CD4-positive, alpha-beta memory T cell (primary cell): Measurements from ENCODE around the gene ANAPC5. TPM values are rescaled to one million over a fixed set of nuclear protein-coding genes. Genes with fewer than 3 reads are reported as not detected.

ENCODE experiments used
- CTCF ChIA-PET: fragments of 350-600 bp; sonication (Branson Sonifier 250); formaldehyde crosslinking; loops from one replicate; lab custom pipeline; 2021; ENCODE audit warnings: inconsistent platforms; ENCODE audit not compliant: partially characterized antibody; lab: Charles Lee
- POLR2A ChIA-PET: fragments of 350-600 bp; sonication (Branson Sonifier 250); formaldehyde crosslinking; loops from one replicate; lab custom pipeline; 2021; ENCODE audit not compliant: partially characterized antibody; lab: Charles Lee
- DNase-seq, 5 donors: peaks; one replicate each; pipeline versions ENCODE4 v3.0.0 to v3.0.0-alpha.2; 2020 to 2022; ENCODE audit warnings: mixed read lengths in 1 of 5
- H3K27ac ChIP-seq: one replicate; pipeline ENCODE4 v1.7.0; 2013; ENCODE audit warnings: low read depth, low read length
- H3K27me3 ChIP-seq: 2 replicates; pipeline ENCODE4 v1.7.0; 2013; ENCODE audit warnings: mild to moderate bottlenecking, low read length, moderate library complexity; ENCODE audit not compliant: insufficient read depth
- H3K36me3 ChIP-seq: 2 replicates; pipeline ENCODE4 v1.7.0; 2013; ENCODE audit warnings: mild to moderate bottlenecking, low read length, moderate library complexity; ENCODE audit not compliant: insufficient read depth
- H3K4me1 ChIP-seq: 2 replicates; pipeline ENCODE4 v1.7.0; 2013; ENCODE audit warnings: mild to moderate bottlenecking, low read length, moderate library complexity; ENCODE audit not compliant: insufficient read depth
- H3K4me3 ChIP-seq, 2 donors: one replicate each; pipeline ENCODE4 v1.7.0; 2013; ENCODE audit warnings: low read length in 2 of 2, mild to moderate bottlenecking in 1 of 2
- H3K9me3 ChIP-seq, 2 donors: one replicate each; pipeline ENCODE4 v1.7.0; 2013; ENCODE audit warnings: low read length in 2 of 2, control low read depth in 1 of 2; ENCODE audit not compliant: control insufficient read depth in 1 of 2
- H3K27ac Mint-ChIP-seq, 7 donors: one replicate each; pipeline ENCODE4 v1.8.0; 2020 to 2021; ENCODE audit warnings: mixed read lengths in 7 of 7, mild to moderate bottlenecking in 6 of 7, inconsistent platforms in 3 of 7, moderate library complexity in 3 of 7
- H3K27me3 Mint-ChIP-seq, 2 donors: one replicate each; pipeline ENCODE4 v1.8.0; 2020 to 2021; ENCODE audit warnings: mixed read lengths in 2 of 2
- H3K36me3 Mint-ChIP-seq, 2 donors: one replicate each; pipeline ENCODE4 v1.8.0; 2020 to 2021; ENCODE audit warnings: mixed read lengths in 2 of 2, inconsistent platforms in 1 of 2, mild to moderate bottlenecking in 1 of 2
- H3K4me1 Mint-ChIP-seq, 4 donors: one replicate each; pipeline ENCODE4 v1.8.0; 2020 to 2021; ENCODE audit warnings: mixed read lengths in 4 of 4, mild to moderate bottlenecking in 1 of 4
- H3K4me3 Mint-ChIP-seq, 8 donors: one replicate each; pipeline ENCODE4 v1.8.0; 2020 to 2021; ENCODE audit warnings: mixed read lengths in 8 of 8, mild to moderate bottlenecking in 7 of 8, moderate library complexity in 6 of 8, inconsistent platforms in 3 of 8
- H3K9me3 Mint-ChIP-seq, 8 donors: one replicate each; pipeline ENCODE4 v1.8.0; 2020 to 2021; ENCODE audit warnings: mixed read lengths in 8 of 8, mild to moderate bottlenecking in 5 of 8, inconsistent platforms in 3 of 8, moderate library complexity in 1 of 8
- intact Hi-C: fragments of 100-400 bp; cut with micrococcal nuclease; formaldehyde crosslinking; loops from one replicate; pipeline ENCODE4 v1.15.1; 2023
- polyA plus RNA-seq, 2 donors: library from polyadenylated mRNA; unstranded; fragments of 300-500 nt; fragmentation: Illumina TruSeq; gene quantifications; one replicate each; pipeline ENCODE4 v1.2.3, GENCODE V29; 2021
- total RNA-seq, 2 experiments: library from RNA; stranded (reverse); gene quantifications; one replicate each; pipeline ENCODE4 v1.2.3, GENCODE V29; 2021

Gene ANAPC5
- total and polyA plus RNA-seq, 4 experiments from 2014 or later, result 142 to 231 (median 143) TPM

- peaks cover 0 to 5% (median 3%) of the 10 kb centered on the region in 4 donors for H3K4me1 Mint-ChIP-seq
- Histone ChIP-seq H3K4me3 (no peak overlapping the region), H3K4me1 (no peaks in the 10 kb centered on the region), H3K27ac (no peak overlapping the region), H3K27me3 (no peaks in the 10 kb centered on the region), H3K9me3 (no peaks in the 10 kb centered on the region), H3K36me3 (peaks cover 5% of the 10 kb centered on the region)
- H3K27ac Mint-ChIP-seq, result no peak overlapping the region
- CTCF ChIA-PET, result no interaction called here
- peaks cover 0 to 2% (median 0%) of the 10 kb centered on the region in 8 donors for H3K9me3 Mint-ChIP-seq
- H3K27me3 Mint-ChIP-seq, result no peaks in the 10 kb centered on the region
- H3K4me3 Mint-ChIP-seq, result no peak overlapping the region
- H3K36me3 Mint-ChIP-seq, result peaks cover 24 to 30% of the 10 kb centered on the region in 2 donors
- POLR2A ChIA-PET, result no interaction called here
- DNase-seq, result no peak
- intact Hi-C loops, result no loop called here
These were observed 78.0 kb downstream of the ANAPC5 start for GRCh38 chr12:121274036-121274763.

DNA sequence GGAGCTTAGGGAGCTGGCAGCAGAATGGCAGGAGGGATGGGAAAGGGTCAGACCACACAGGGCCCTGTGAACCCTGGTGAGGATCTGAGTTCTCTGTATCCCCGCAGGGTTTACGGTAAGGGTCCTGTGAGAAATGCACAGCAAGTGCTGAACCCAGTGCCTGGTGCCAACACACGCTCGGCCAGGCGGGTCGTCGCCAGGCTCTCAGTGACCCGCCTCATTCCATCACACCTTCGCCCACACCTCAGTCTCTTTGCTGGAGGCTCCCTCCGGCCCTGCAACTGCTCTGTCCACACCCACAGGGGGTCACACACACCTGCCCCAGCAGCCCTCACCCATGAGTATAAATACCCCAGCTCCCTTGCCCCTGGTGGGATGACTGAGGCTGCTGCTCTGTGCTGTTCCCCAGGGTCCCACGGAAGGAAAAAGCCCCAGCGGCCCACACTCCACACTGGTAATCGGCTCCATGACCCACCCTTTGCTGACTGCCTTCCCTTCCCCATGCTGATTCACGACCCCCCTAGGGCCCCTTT is 78.8 kb downstream of the ANAPC5 start:
- no peak overlapping the region for H3K27ac ChIP-seq
- Mint-ChIP-seq H3K27me3 (no peaks in the 10 kb centered on the region), H3K27ac (peak overlapping the region in 2 of 7 donors; percentile 12 to 73), H3K9me3 (peaks cover 0 to 2% (median 0%) of the 10 kb centered on the region in 8 donors), H3K36me3 (peaks cover 28 to 35% of the 10 kb centered on the region in 2 donors), H3K4me1 (peaks cover 0 to 5% (median 3%) of the 10 kb centered on the region in 4 donors), H3K4me3 (no peak overlapping the region)
- no peaks in the 10 kb centered on the region for H3K4me1 ChIP-seq
- ChIA-PET CTCF (no interaction called here), POLR2A (no interaction called here)
- no peaks in the 10 kb centered on the region for H3K27me3 ChIP-seq
- H3K9me3 ChIP-seq, result no peaks in the 10 kb centered on the region
- no peak for DNase-seq
- peaks cover 10% of the 10 kb centered on the region for H3K36me3 ChIP-seq
- H3K4me3 ChIP-seq, result no peak overlapping the region
- intact Hi-C loops, result no loop called here

- no peaks in the 10 kb centered on the region for H3K4me1 ChIP-seq
- intact Hi-C loops, result no loop called here
- H3K9me3 Mint-ChIP-seq, result peaks cover 0 to 1% (median 0%) of the 10 kb centered on the region in 8 donors
- H3K27ac ChIP-seq, result no peak overlapping the region
- H3K4me3 ChIP-seq, result no peak overlapping the region
- no peak overlapping the region for H3K4me3 Mint-ChIP-seq
- H3K9me3 ChIP-seq, result no peaks in the 10 kb centered on the region
- peaks cover 15% of the 10 kb centered on the region for H3K36me3 ChIP-seq
- H3K27me3 Mint-ChIP-seq, result no peaks in the 10 kb centered on the region
- CTCF ChIA-PET, result no interaction called here
- H3K27ac Mint-ChIP-seq, result peak overlapping the region in 1 of 7 donors; percentile 47
- POLR2A ChIA-PET, result no interaction called here
- no peak for DNase-seq
- peaks cover 0 to under 1% (median under 1%) of the 10 kb centered on the region in 4 donors for H3K4me1 Mint-ChIP-seq
- no peaks in the 10 kb centered on the region for H3K27me3 ChIP-seq
- H3K36me3 Mint-ChIP-seq, result peaks cover 40% of the 10 kb centered on the region in 2 donors
These were observed 84.4 kb downstream of the ANAPC5 start for GRCh38 chr12:121267822-121268221.

GRCh38 chr12:121264951-121265515 is 87.2 kb downstream of the ANAPC5 start:
- Mint-ChIP-seq H3K27ac (peak overlapping the region in 3 of 7 donors; percentile 29 to 76 (median 40)), H3K4me3 (no peak overlapping the region), H3K27me3 (no peaks in the 10 kb centered on the region), H3K9me3 (no peaks in the 10 kb centered on the region), H3K36me3 (peaks cover 48 to 54% of the 10 kb centered on the region in 2 donors), H3K4me1 (no peaks in the 10 kb centered on the region)
- DNase-seq, result no peak
- no peaks in the 10 kb centered on the region for H3K4me1 ChIP-seq
- no peak overlapping the region for H3K4me3 ChIP-seq
- CTCF ChIA-PET, result no interaction called here
- intact Hi-C loops, result no loop called here
- peaks cover 20% of the 10 kb centered on the region for H3K36me3 ChIP-seq
- H3K27me3 ChIP-seq, result no peaks in the 10 kb centered on the region
- no peaks in the 10 kb centered on the region for H3K9me3 ChIP-seq
- no peak overlapping the region for H3K27ac ChIP-seq
- POLR2A ChIA-PET, result no interaction called here

DNA sequence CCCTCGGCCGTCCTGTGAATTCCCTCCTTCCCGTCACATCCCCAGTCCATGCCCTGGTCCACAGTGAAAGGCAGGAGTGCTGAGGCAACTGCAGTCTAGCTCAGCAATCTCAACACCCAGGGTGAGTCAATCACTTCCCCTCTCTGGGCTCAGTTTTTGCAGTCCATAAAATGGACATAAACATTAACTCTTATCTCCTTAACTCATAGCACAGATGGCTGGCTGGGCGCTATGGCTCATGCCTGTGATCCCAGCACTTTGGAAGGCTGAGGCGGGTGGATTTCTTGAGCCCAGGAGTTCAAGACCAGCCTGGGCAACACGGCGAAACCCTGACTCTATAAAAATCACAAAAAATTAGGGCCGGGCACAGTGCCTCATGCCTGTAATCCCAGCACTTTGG is 88.1 kb downstream of the ANAPC5 start:
- H3K27me3 Mint-ChIP-seq, result no peaks in the 10 kb centered on the region
- CTCF ChIA-PET, result no interaction called here
- no peaks in the 10 kb centered on the region for H3K9me3 Mint-ChIP-seq
- POLR2A ChIA-PET, result no interaction called here
- peak overlapping the region in 1 of 7 donors; percentile 32 for H3K27ac Mint-ChIP-seq
- peaks cover 14% of the 10 kb centered on the region for H3K36me3 ChIP-seq
- no peaks in the 10 kb centered on the region for H3K4me1 ChIP-seq
- intact Hi-C loops, result no loop called here
- H3K27me3 ChIP-seq, result no peaks in the 10 kb centered on the region
- no peak overlapping the region for H3K4me3 ChIP-seq
- peaks cover 51 to 53% of the 10 kb centered on the region in 2 donors for H3K36me3 Mint-ChIP-seq
- H3K4me1 Mint-ChIP-seq, result no peaks in the 10 kb centered on the region
- no peak overlapping the region for H3K4me3 Mint-ChIP-seq
- no peak for DNase-seq
- no peak overlapping the region for H3K27ac ChIP-seq
- no peaks in the 10 kb centered on the region for H3K9me3 ChIP-seq

DNA sequence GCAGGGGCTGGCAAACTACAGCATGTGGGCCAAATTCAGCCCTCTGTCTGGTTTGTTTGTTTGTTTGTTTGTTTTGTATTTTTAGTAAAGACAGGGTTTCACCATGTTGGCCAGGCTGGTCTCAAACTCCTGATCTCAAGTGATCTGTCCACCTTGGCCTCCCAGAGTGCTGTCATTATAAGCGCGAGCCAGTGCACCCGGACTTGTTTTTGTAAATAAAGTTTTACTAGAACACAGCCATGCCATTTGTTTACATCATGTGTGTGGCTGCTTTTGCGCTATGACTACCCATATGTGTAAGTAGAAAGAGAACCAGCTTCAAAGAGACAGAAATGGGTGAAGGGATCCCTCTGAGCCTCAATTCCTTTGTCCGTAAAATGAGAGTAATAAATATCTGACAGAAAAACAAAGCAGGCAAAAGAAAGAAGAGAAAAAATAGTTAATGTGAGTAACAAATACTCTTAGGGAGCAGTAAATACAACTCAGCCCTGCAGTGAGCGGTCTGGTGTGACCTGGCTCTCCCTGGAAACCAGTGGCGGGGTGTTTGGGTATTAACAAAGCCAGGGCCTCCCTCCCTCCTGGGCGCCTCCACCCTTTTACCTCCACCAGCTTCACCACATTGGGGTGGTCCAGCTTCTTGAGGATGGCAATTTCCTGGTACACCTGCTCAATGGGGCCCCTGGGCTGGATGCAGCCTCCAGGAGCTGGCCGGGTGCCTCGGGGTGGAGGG is 88.8 kb downstream of the ANAPC5 start:
- Mint-ChIP-seq H3K4me3 (no peak overlapping the region), H3K27ac (no peak overlapping the region), H3K4me1 (no peaks in the 10 kb centered on the region), H3K9me3 (no peaks in the 10 kb centered on the region), H3K36me3 (peaks cover 49 to 50% of the 10 kb centered on the region in 2 donors), H3K27me3 (no peaks in the 10 kb centered on the region)
- ChIA-PET POLR2A (no interaction called here), CTCF (interaction anchor here (0.7 kb wide), 1 partner anchor 133 kb away, joined by 3 read pairs; no protein-coding TSS in a partner anchor)
- Histone ChIP-seq H3K4me3 (no peak overlapping the region), H3K4me1 (no peaks in the 10 kb centered on the region), H3K9me3 (no peaks in the 10 kb centered on the region), H3K27me3 (no peaks in the 10 kb centered on the region), H3K27ac (no peak overlapping the region), H3K36me3 (peaks cover 9% of the 10 kb centered on the region)
- intact Hi-C loops, result no loop called here
- no peak for DNase-seq

DNA sequence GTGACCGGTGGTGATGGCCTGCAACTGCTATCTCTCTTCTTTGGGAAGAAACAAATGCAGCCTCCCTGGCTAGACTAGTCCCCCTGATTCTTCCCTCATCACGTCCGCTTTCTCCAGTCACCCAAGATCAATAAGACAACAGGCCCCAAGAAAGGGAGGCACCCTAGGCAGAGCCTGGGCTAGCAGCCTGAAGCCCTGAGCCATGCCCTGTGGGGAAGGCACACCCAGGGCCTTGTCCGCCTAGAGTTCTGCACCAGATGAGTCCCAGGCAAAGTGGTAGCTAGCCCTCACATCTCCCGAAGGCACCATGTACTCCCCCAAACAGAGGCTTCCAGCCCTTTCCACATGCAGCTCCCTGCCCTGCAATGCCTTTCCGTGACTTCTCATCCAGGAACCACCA is 90.8 kb downstream of the ANAPC5 start:
- H3K36me3 Mint-ChIP-seq, result peaks cover 48 to 53% of the 10 kb centered on the region in 2 donors
- no peaks in the 10 kb centered on the region for H3K9me3 Mint-ChIP-seq
- peak overlapping the region in 1 of 7 donors; percentile 36 for H3K27ac Mint-ChIP-seq
- Histone ChIP-seq H3K4me1 (no peaks in the 10 kb centered on the region), H3K27me3 (no peaks in the 10 kb centered on the region), H3K9me3 (no peaks in the 10 kb centered on the region), H3K36me3 (peaks cover 8% of the 10 kb centered on the region), H3K27ac (no peak overlapping the region), H3K4me3 (no peak overlapping the region)
- intact Hi-C loops, result no loop called here
- CTCF ChIA-PET, result no interaction called here
- no peak overlapping the region for H3K4me3 Mint-ChIP-seq
- POLR2A ChIA-PET, result no interaction called here
- H3K27me3 Mint-ChIP-seq, result no peaks in the 10 kb centered on the region
- no peak for DNase-seq
- H3K4me1 Mint-ChIP-seq, result no peaks in the 10 kb centered on the region
